Mesenchymal stem cell (in vitro differentiated cells and primary cell): Measurements from ENCODE around the gene LDLR.

Experiments used
- DNase-seq: peaks from one replicate; pipeline ENCODE4 v3.0.0-alpha.2; 2013
- H2AFZ ChIP-seq: one replicate; pipeline ENCODE4 v1.6.1; 2013; ENCODE audit warnings: low read depth, mild to moderate bottlenecking, control low read depth, inconsistent platforms, low read length, moderate library complexity
- H2AK5ac ChIP-seq: 2 replicates; pipeline ENCODE4 v1.6.1; 2013; ENCODE audit warnings: low read length, moderate library complexity, mild to moderate bottlenecking, inconsistent platforms; ENCODE audit not compliant: severe bottlenecking
- H2BK120ac ChIP-seq: one replicate; pipeline ENCODE4 v1.6.1; 2013; ENCODE audit warnings: low read depth, mild to moderate bottlenecking, inconsistent platforms, low read length, moderate library complexity
- H2BK12ac ChIP-seq, 2 experiments: one replicate each; pipeline ENCODE4 v1.6.1; 2013; ENCODE audit warnings: inconsistent platforms in 2 of 2, low read length in 2 of 2, mild to moderate bottlenecking in 2 of 2, moderate library complexity in 2 of 2, control low read depth in 1 of 2
- H2BK15ac ChIP-seq: one replicate; pipeline ENCODE4 v1.6.1; 2013; ENCODE audit warnings: mild to moderate bottlenecking, low read depth, inconsistent platforms; ENCODE audit not compliant: poor library complexity, severe bottlenecking
- H2BK5ac ChIP-seq: 2 replicates; pipeline ENCODE4 v1.6.1; 2013; ENCODE audit warnings: low read depth, mild to moderate bottlenecking, low read length, control low read depth, inconsistent platforms; ENCODE audit not compliant: poor library complexity, severe bottlenecking
- H3K14ac ChIP-seq, 2 experiments: one replicate each; pipeline ENCODE4 v1.6.1; 2013; ENCODE audit warnings: inconsistent platforms in 2 of 2, low read length in 2 of 2, control low read depth in 1 of 2, mild to moderate bottlenecking in 1 of 2, moderate library complexity in 1 of 2
- H3K18ac ChIP-seq, 2 experiments: one replicate each; pipeline ENCODE4 v1.6.1; 2013; ENCODE audit warnings: inconsistent platforms in 2 of 2, low read length in 2 of 2, control low read depth in 1 of 2, low read depth in 1 of 2, mild to moderate bottlenecking in 1 of 2
- H3K23ac ChIP-seq, 2 experiments: one replicate each; pipeline ENCODE4 v1.6.1; 2013; ENCODE audit warnings: inconsistent platforms in 2 of 2, low read length in 2 of 2, mild to moderate bottlenecking in 2 of 2, moderate library complexity in 2 of 2, control low read depth in 1 of 2
- H3K27ac ChIP-seq: 2 replicates; pipeline ENCODE4 v1.5.1; 2013; ENCODE audit warnings: mild to moderate bottlenecking, moderate library complexity, low read length, control low read depth, inconsistent platforms; ENCODE audit not compliant: poor library complexity, severe bottlenecking
- H3K27me3 ChIP-seq, 2 experiments: 2 replicates each; pipeline versions ENCODE4 v1.6.1 to v1.7.0; 2013; ENCODE audit warnings: low read length in 2 of 2, mild to moderate bottlenecking in 2 of 2, moderate library complexity in 2 of 2, control low read depth in 1 of 2, inconsistent platforms in 1 of 2; ENCODE audit not compliant: control insufficient read depth in 1 of 2, insufficient read depth in 1 of 2
- H3K36me3 ChIP-seq, 2 experiments: 2 replicates each; pipeline versions ENCODE4 v1.6.1 to v1.7.0; 2013; ENCODE audit warnings: low read length in 2 of 2, control low read depth in 1 of 2, inconsistent platforms in 1 of 2, low read depth in 1 of 2, mild to moderate bottlenecking in 1 of 2; ENCODE audit not compliant: insufficient read depth in 2 of 2, control insufficient read depth in 1 of 2
- H3K4ac ChIP-seq, 2 experiments: one replicate each; pipeline ENCODE4 v1.6.1; 2013; ENCODE audit warnings: inconsistent platforms in 2 of 2, low read length in 2 of 2, mild to moderate bottlenecking in 2 of 2, moderate library complexity in 2 of 2, control low read depth in 1 of 2, low read depth in 1 of 2
- H3K4me1 ChIP-seq: 2 replicates; pipeline ENCODE4 v1.6.1; 2013; ENCODE audit warnings: low read depth, low read length, control low read depth; ENCODE audit not compliant: control insufficient read depth, insufficient read depth
- H3K4me2 ChIP-seq: 2 replicates; pipeline ENCODE4 v1.6.1; 2013; ENCODE audit warnings: low read length, mild to moderate bottlenecking, inconsistent platforms; ENCODE audit not compliant: poor library complexity, severe bottlenecking
- H3K4me3 ChIP-seq, 2 experiments: 2 replicates each; pipeline versions ENCODE4 v1.5.1 to v1.7.0; 2013; ENCODE audit warnings: low read length in 2 of 2, mild to moderate bottlenecking in 2 of 2, control low read depth in 1 of 2, low read depth in 1 of 2; ENCODE audit not compliant: insufficient read depth in 1 of 2
- H3K79me1 ChIP-seq: replicated peaks from 2 replicates; pipeline ENCODE4 v1.6.1; 2013; ENCODE audit warnings: mild to moderate bottlenecking, control low read depth, low read length, inconsistent platforms; ENCODE audit not compliant: poor library complexity, severe bottlenecking
- H3K9ac ChIP-seq: 2 replicates; pipeline ENCODE4 v1.7.0; 2013; ENCODE audit warnings: mild to moderate bottlenecking, low read length, moderate library complexity
- H3K9me3 ChIP-seq: 2 replicates; pipeline ENCODE4 v1.7.0; 2013; ENCODE audit warnings: mild to moderate bottlenecking, low read length; ENCODE audit not compliant: control insufficient read depth
- H4K8ac ChIP-seq: one replicate; pipeline ENCODE4 v1.6.1; 2013; ENCODE audit warnings: inconsistent platforms, mild to moderate bottlenecking, low read length, moderate library complexity
- H4K91ac ChIP-seq: one replicate; pipeline ENCODE4 v1.6.1; 2013; ENCODE audit warnings: mild to moderate bottlenecking, low read length, inconsistent platforms
- WGBS: methylation state at CpG from one replicate; pipeline ENCODE4 v1.1.7; 2013; ENCODE audit warnings: mixed read lengths; 5-methylcytosine and 5-hydroxymethylcytosine counted together

The LDLR gene

GRCh38 chr19:11059511-11060358, 29.5 kb upstream of the LDLR start:
- no peak overlapping the region for H2BK15ac ChIP-seq
- 97% methylated on average over 42 of the region's 43 CpGs for WGBS

GRCh38 chr19:11061952-11062351, 27.3 kb upstream of the LDLR start:
- Histone ChIP-seq H3K14ac (no peak overlapping the region), H3K4me1 (peaks cover 12% of the 10 kb centered on the region), H3K9ac (no peak overlapping the region), H2BK15ac (no peak overlapping the region), H2BK5ac (no peak overlapping the region), H3K36me3 (peaks cover 68 to 70% of the 10 kb centered on the region in 2 experiments), H3K18ac (no peak overlapping the region), H2BK12ac (no peak overlapping the region), H3K4me3 (no peak overlapping the region), H3K9me3 (no peaks in the 10 kb centered on the region), H3K27ac (no peak overlapping the region), H3K79me1 (peaks cover 25% of the 10 kb centered on the region), H2BK120ac (no peak overlapping the region), H4K8ac (no peak overlapping the region), H2AK5ac (no peak overlapping the region), H3K23ac (no peak overlapping the region), H4K91ac (no peak overlapping the region), H3K4me2 (no peak overlapping the region), H2AFZ (no peak overlapping the region), H3K4ac (no peak overlapping the region), H3K27me3 (no peaks in the 10 kb centered on the region)
- 90% methylated on average over 14 of the region's 14 CpGs for WGBS
- no peak for DNase-seq

More at GRCh38 chr19:11059511-11060358, 29.5 kb upstream of the LDLR start:
- Histone ChIP-seq H3K4me3 (no peak overlapping the region), H2AFZ (no peak overlapping the region), H3K18ac (no peak overlapping the region), H2AK5ac (no peak overlapping the region), H3K9ac (no peak overlapping the region), H3K23ac (no peak overlapping the region), H2BK12ac (no peak overlapping the region), H3K79me1 (peaks cover 36% of the 10 kb centered on the region), H3K9me3 (no peaks in the 10 kb centered on the region), H2BK5ac (no peak overlapping the region), H3K4me2 (no peak overlapping the region), H3K27me3 (no peaks in the 10 kb centered on the region), H3K4me1 (peaks cover 7% of the 10 kb centered on the region), H3K27ac (no peak overlapping the region), H3K14ac (no peak overlapping the region), H4K91ac (no peak overlapping the region), H4K8ac (peak overlapping the region; percentile 55), H2BK120ac (no peak overlapping the region), H3K4ac (no peak overlapping the region), H3K36me3 (peaks cover 67 to 71% of the 10 kb centered on the region in 2 experiments)
- DNase-seq = no peak

DNA sequence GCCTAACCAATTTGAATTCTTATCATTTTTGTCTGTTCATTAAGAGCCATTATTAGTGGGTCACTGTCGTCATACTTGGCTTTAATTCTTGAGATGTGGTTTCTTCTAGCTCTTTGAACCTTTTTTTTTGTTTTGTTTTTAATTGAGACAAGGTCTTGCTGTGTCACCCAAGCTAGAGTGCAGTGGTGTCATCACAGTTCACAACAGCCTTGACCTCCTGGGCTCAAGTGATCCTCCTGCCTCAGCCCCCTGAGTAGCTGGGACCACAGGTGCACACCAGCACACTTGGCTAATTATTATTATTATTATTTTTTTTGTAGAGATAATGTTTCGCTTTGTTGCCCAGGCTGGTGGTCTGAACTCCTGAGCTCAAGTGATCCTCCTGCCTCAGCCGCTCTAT, 25.8 kb upstream of the LDLR start:
- H3K23ac ChIP-seq = no peak overlapping the region
- 100% methylated on average over 2 of the region's 3 CpGs for WGBS
- no peak overlapping the region for H2BK15ac ChIP-seq

GRCh38 chr19:11064831-11065303, 24.4 kb upstream of the LDLR start:
- DNase-seq = no peak
- no peak overlapping the region for H2BK12ac ChIP-seq
- H2AK5ac ChIP-seq = no peak overlapping the region
- no peak overlapping the region for H3K9ac ChIP-seq
- 96% methylated on average over 10 of the region's 10 CpGs for WGBS
- H3K4me3 ChIP-seq = no peak overlapping the region
- H3K27me3 ChIP-seq = no peaks in the 10 kb centered on the region
- H4K8ac ChIP-seq = no peak overlapping the region
- H3K36me3 ChIP-seq = peaks cover 57 to 63% of the 10 kb centered on the region in 2 experiments
- peak overlapping the region; percentile 60 for H3K27ac ChIP-seq
- no peak overlapping the region for H3K4me2 ChIP-seq
- no peak overlapping the region for H3K23ac ChIP-seq
- H3K4ac ChIP-seq = no peak overlapping the region
- peak overlapping the region; percentile 35 for H2BK5ac ChIP-seq
- H3K9me3 ChIP-seq = peaks cover 6% of the 10 kb centered on the region
- H2BK15ac ChIP-seq = no peak overlapping the region
- H3K4me1 ChIP-seq = peaks cover 12% of the 10 kb centered on the region
- peaks cover 20% of the 10 kb centered on the region for H3K79me1 ChIP-seq
- peak overlapping the region in 1 of 2 experiments; percentile 11 for H3K18ac ChIP-seq
- H4K91ac ChIP-seq = peak overlapping the region; percentile 34
- no peak overlapping the region for H2BK120ac ChIP-seq
- peak overlapping the region in 1 of 2 experiments; percentile 11 for H3K14ac ChIP-seq
- no peak overlapping the region for H2AFZ ChIP-seq

More for the DNA sequence above, 25.8 kb upstream of the LDLR start:
- no peak overlapping the region for H4K91ac ChIP-seq
- no peak overlapping the region for H2BK120ac ChIP-seq
- H3K27me3 ChIP-seq = no peaks in the 10 kb centered on the region
- no peak for DNase-seq
- no peak overlapping the region for H3K4me2 ChIP-seq
- H2BK12ac ChIP-seq = no peak overlapping the region
- no peak overlapping the region for H3K4me3 ChIP-seq
- H3K36me3 ChIP-seq = peaks cover 67 to 70% of the 10 kb centered on the region in 2 experiments
- peaks cover 14% of the 10 kb centered on the region for H3K4me1 ChIP-seq
- H4K8ac ChIP-seq = no peak overlapping the region
- peaks cover 25% of the 10 kb centered on the region for H3K79me1 ChIP-seq
- H2AFZ ChIP-seq = no peak overlapping the region
- no peak overlapping the region for H3K9ac ChIP-seq
- no peak overlapping the region for H2AK5ac ChIP-seq
- H2BK5ac ChIP-seq = no peak overlapping the region
- no peak overlapping the region for H3K18ac ChIP-seq
- no peak overlapping the region for H3K27ac ChIP-seq
- H3K14ac ChIP-seq = no peak overlapping the region
- peaks cover 6% of the 10 kb centered on the region for H3K9me3 ChIP-seq
- H3K4ac ChIP-seq = no peak overlapping the region
